GM21737 (cell line): ENCODE measurements around the gene NELFE.
"Not testable (repeated sequence)": the region's sequence is repeated elsewhere in the genome, so short reads cannot be mapped to it uniquely, and the experiment has no call there.

Experiments
- ATAC-seq: cut with Tn5 transposase; IDR thresholded peaks from one replicate; pipeline ENCODE4 v1.9.1; 2021; ENCODE audit warnings: mild to moderate bottlenecking, moderate library complexity; ENCODE audit not compliant: unreplicated experiment

The NELFE gene

DNA sequence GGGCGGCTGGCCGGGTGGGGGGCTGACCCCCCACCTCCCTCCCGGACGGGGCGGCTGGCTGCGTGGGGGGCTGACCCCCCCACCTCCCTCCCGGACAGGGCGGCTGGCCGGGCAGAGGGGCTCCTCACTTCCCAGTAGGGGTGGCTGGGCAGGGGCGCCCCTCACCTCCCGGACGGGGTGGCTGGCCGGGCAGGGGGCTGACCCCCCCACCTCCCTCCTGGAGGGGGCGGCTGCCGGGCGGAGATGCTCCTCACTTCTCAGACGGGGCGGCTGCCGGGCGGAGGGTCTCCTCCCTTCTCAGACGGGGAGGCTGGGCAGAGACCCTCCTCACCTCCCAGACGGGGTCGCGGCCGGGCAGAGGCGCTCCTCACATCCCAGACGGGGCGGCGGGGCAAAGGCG, 17.3 kb upstream of the NELFE start:
- ATAC-seq = not testable (repeated sequence)

DNA sequence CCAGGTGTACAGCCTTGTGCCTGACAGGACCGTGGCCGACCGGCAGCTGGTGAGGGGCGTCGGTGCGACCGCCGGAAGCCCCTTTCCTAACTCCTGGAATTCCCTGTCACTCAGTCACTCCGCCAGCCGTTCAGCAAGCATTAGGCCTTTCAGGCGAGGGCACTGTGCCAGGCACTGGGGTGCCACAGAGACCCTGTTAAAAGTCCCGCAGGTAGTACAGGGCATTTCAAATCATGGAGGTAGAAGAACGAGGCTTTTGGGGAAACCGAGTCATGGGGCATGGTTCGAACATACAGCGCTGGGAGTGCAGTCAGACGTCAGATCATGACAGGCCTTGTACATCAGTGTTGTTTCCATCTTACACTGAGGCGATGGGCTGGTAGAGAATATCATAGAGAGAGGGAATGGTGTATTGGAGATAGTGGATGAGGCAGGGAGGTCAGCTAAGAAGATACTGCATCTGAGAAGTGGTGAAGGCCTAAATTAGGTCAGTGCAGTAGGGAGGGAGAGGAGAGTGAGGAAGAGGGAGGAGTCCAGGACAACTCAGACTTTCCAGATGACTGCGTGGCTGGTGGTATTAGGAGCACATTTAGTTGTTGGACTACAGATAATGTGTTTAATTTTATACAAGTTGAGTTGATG, 14.1 kb upstream of the NELFE start:
- ATAC-seq = no peak

DNA sequence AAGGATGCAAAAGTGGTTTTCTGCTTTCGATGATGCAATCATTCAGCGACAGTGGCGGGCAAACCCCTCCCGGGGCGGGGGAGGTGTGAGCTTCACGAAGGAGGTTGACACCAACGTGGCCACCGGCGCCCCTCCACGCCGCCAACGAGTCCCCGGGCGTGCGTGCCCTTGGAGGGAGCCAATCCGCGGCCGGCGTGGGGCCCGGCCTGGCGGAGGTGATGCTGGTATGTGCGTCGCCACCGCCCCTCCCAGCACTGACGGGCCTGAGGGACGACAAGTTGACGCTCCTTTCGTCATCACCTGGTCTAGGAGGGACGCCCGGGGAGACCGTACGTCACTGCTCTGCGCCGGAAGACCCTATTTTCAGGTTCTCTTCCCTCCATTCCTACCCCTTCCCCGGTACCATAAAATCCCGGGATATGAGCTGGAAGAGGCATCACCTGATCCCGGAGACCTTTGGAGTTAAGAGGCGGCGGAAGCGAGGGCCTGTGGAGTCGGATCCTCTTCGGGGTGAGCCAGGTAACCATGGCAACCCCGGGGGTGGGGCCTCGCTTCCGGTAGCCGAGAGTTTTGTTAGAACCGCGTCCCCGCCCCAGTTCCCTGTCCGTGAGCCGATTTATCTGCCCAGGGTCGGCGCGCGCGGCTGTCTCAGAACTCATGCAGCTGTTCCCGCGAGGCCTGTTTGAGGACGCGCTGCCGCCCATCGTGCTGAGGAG, 13.4 kb upstream of the NELFE start, which contains the start of gene DXO:
Gene DXO (minus strand): TSS at position 146 of the 716 bp plus-strand sequence. CDS start 463 bp downstream, outside the sequence.
- ATAC-seq = peak; percentile 79

DNA sequence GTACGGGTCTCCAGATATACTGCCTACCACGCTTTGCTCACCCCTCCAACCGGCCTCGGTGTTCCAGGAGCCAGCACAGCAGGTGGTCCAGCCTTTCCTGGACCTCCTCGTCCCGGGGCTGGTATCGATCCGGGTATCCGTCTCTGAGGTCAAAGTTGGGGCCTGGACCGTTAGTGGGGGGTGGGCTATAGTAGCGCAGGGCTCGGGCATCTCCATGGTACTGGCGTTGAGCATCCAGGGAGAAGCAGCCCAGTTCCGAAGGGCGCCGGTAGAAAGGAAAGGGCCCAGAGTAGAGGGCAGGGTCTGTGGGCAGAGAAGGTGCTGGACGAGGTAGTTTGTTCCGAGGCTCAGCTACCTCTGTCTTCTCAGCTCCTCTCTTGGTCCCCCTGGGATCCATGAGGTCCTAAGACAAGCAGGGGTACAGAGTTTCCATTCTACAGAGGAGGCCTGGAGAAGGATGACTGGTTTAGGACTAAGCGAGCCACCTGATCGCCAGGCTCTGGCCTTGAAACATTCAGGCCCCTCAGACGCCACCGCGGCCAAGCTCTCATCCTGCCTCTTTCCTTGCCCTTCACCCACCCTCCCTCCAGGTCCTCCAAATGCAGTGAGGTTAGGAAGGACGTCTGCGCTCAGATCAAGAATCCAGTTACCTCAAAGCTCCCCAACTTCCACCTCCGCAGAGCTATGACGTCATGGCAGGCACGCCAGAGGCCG, 12.7 kb upstream of the NELFE start:
- no peak for ATAC-seq

DNA sequence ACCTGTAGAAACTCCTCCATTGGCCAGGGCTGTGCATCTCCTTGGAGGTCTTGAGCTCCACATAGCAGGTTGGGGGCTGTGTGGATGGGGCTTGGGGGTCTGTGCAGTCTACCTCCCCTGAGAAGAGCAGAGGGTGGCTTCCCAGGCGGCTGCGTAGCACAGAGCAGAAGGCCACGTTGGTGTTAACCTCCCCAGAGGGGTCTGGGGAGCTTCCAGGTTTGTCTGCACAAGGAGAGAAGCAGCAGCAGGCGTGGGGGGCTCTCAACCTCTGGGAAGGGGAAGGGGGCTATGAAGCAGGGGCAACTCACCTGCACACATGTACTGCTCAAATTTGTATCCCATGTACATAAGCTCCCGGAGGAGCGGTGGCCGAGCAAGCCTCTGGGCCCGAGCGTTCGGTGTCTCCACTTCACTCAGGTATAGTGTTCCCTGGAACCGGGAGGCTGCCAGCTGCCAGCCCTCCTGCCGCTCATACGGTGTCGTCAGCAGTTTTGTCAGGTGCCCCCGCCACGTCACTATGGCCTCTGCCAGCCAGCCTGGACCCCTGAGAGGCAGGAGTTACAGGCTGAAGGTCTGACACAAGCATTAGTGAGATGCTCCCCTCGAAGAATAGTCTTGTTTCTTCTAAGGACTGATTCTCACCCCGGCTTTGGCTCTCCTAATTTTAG, 12.0 kb upstream of the NELFE start:
- ATAC-seq = no peak

DNA sequence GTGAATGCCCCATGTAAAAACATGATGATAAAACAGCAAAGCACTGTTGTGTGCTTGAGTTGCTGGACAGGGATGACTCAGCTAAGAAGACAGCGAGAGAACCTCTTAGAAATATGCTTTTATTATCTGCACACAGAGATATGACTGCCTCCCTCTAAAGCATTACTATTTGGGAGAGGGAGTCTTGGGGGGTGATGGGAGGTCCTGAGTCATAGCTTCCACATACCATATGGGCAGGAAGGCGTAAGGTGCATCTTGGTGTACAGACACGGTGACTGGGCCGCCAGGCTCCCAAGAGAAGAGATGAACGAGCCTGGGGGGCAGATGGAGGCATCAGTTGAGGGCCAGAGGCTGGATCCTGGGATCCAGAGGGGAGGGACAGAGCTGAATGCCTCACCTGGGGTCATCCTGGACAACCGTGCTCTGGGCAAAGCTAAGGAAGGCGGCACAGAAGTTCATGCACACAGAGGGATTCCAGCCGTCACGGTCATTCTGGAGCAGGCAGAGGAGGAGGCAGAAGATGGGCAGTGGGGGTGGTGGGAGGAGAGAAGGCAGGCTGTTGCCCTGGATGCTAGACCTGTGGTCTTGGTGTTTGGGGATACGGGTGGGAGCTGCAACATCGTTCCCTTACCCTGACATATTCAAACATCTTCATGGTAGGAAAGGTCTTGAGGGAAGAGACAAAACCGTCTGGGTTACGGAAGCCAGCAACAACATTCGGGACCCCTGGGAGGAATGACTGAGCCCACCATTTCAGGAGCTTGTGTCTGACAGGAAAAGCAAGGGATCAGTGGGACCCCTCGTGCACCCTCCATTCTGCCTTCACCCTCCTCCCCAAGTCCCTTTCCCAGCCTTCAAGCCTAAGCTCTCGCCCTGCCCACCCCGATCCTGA, 11.2 kb upstream of the NELFE start:
- no peak for ATAC-seq

DNA sequence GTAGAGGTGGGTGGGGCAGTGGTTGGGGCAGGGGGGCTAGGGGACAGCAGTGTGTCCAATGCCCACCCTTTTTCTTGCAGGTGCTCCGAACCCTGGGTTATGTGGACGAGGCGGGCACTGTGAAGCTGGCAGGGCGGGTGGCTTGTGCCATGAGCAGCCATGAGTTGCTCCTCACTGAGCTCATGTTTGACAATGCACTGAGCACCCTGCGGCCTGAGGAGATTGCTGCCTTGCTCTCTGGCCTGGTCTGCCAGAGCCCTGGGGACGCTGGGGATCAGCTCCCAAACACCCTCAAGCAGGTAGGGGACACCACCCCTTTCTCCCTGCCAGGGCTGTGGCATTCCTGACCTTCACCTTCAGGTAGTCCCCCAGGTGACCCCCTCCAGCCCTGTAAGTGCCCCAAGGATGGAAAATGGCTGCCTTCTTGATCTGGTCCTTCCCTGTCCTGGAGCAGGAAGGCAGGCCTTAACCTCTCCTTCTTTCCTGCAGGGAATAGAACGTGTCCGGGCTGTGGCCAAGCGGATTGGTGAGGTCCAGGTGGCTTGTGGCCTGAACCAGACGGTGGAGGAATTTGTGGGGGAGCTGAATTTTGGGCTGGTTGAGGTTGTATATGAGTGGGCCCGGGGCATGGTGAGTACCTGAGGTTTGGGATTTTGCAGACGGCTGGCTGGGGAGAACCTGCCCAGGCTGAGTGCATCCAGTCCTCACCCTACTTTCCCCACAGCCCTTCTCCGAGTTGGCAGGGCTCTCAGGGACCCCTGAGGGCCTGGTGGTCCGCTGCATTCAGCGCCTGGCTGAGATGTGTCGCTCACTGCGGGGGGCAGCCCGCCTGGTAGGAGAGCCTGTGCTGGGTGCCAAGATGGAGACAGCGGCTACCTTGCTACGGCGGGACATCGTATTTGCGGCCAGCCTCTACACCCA, 10.3 kb upstream of the NELFE start:
- ATAC-seq = no peak

DNA sequence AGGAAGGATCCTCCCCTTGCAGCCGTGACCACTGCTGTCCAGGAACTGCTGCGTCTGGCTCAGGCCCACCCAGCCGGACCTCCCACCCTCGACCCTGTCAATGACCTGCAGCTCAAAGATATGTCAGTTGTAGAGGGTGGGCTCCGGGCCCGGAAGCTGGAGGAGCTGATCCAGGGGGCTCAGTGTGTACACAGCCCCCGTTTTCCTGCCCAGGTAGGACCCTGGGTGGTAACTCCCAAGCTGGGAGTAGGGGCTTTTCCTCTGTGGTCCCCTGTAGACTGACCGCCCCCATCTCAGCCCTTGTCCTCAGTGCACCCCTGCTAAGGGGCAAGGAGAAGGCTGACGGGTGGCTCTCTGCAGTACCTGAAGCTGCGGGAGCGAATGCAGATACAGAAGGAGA, 9.6 kb upstream of the NELFE start:
- ATAC-seq = no peak

DNA sequence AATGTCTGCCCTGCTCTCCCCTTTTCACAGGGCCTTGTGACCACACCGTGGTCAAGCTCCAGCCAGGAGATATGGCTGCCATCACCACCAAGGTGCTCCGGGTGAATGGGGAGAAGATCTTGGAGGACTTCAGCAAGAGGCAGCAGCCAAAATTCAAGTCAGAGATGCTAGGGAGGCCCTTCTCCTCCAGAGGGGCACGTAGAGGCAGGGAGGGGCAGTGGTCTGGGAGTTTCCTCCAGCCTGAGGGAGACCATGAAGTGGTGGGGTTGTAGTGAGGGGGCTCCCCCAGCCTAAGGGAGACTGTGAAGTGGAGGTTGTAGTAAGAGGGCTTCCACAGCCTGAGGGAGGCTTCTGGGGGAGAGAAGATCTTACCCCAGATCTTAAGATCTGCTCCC, 9.2 kb upstream of the NELFE start:
- no peak for ATAC-seq

DNA sequence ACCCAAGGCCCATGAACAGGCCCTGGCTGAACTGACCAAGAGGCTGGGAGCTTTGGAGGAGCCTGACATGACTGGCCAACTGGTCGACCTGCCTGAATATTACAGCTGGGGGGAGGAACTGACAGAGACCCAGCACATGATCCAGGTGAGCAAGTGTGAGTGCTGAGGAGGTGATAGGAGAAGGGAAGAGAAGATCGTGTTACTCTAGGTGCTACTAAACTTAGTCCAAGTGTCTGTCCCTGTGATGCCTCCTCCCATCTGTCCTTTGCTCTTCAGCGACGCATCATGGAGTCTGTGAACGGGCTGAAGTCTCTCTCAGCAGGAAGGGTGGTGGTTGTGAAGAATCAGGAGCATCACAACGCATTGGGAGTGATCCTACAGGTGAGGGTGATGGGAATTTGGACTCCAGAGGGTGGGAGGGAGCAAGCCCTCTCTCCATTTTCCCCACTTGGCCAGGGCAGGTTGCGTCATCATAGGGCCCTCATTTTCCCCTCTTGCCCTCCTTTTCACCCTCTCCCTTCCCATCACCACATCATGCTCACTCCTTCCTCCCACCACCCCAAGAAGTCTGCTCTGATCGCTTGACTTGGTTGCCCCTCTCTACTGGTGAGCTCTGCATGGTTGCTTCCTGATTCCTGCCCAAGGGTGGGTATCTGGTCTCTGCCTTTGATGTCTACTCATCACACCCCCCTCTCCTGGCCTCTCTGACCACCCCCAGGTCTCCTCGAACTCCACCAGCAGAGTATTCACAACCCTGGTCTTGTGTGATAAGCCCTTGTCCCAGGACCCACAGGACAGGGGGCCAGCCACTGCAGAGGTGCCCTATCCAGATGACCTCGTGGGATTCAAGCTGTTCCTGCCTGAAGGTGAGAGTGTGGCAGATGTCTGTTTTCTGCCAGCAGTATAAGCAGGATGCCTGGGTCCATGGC, 8.5 kb upstream of the NELFE start:
- ATAC-seq = no peak

DNA sequence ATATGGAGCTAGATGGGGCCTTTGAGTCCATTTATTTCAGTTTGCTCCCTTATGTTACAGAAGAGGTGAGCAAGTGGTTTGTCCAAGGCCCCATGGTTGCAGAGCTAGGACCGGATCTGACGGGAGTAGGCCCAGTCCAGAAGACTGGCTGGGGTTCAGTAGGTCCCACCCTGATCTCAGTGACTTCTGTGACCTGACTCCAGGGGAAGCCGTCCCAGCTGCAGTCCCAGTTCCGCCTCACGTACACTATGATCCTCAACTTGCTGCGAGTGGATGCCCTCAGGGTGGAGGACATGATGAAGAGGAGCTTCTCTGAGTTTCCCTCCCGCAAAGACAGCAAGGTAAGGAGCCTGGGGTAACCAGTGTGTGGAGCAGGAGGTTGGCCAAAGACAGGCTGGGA, 7.7 kb upstream of the NELFE start:
- ATAC-seq = no peak

DNA sequence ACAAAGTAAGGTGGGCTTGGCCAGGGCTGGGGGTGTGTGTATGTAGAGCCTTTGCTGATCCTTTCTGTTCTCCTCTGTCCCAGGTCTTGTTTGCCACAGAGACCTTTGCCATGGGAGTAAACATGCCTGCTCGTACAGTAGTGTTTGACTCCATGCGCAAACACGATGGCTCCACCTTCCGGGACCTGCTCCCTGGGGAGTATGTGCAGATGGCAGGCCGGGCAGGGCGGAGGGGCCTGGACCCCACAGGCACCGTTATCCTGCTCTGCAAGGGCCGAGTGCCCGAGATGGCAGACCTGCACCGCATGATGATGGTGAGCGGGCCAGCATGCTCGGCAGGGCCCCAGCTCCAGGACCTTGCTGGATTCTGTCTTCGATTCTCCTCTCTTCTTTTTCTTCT, 6.9 kb upstream of the NELFE start:
- ATAC-seq = no peak

DNA sequence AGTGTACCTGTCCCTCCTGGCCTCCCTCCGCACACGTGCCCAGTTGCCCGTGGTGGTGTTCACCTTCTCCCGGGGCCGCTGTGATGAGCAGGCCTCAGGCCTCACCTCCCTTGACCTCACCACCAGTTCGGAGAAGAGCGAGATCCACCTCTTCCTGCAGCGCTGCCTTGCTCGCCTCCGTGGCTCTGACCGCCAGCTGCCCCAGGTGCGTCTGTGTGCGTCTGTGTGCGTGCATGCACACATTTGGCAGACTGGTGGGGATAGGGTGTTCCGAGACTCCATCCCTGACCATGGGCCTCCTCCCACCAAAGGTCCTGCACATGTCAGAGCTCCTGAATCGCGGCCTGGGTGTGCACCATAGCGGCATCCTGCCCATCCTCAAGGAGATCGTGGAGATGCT, 5.2 kb upstream of the NELFE start:
- no peak for ATAC-seq

DNA sequence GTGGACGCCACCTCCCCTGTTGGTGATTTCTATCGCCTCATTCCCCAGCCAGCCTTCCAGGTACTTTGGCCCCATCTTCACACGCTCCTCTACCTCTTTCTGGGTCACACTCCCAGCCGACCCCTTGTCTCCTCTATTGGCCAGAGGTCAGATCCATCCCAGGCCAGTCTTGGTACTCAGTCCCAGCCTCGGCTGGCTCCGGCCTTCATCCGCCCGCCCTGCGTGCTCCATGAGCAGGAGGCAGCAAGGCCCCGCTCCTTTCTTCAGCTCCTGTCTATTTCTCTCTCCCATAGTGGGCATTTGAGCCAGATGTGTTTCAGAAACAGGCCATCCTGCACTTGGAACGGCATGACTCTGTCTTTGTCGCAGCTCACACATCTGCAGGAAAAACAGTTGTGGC, 2.8 kb upstream of the NELFE start:
- no peak for ATAC-seq

DNA sequence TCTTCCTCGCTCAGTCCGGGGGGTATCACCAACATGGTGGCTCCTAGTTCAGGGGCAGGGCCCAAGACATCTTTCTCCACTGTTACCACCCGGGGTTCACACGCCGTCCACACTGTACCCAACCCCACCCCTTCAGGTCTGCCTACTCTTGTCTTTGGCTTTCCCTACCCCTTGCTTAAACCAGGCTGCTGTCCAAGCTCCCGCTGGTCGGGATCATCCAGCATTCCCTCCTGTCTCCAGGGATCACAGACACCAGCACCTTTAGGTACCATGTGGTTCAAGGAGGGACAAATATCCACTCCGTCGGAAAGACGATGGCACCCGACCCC, 395 bp downstream of the NELFE start:
- ATAC-seq = no peak

DNA sequence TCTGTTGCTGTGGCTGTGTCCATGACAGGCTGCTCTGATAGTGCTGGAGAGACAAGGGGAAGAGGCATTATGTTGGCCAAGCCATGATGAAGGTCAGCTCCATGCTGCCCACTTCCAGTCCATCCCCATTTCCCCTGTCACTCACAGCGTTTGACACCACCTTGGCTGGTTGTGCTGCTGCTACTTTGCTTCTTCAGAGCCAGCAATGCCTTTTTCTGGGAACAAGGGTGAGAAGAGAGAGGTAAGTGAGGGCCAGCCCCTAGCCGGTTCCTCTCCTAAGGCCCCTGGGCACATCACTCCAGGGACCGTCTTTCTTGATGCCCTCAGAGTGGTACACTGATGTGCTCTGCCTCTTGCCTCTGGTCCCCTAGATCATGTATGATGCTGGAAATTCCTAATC, 2.0 kb downstream of the NELFE start:
- ATAC-seq = no peak

DNA sequence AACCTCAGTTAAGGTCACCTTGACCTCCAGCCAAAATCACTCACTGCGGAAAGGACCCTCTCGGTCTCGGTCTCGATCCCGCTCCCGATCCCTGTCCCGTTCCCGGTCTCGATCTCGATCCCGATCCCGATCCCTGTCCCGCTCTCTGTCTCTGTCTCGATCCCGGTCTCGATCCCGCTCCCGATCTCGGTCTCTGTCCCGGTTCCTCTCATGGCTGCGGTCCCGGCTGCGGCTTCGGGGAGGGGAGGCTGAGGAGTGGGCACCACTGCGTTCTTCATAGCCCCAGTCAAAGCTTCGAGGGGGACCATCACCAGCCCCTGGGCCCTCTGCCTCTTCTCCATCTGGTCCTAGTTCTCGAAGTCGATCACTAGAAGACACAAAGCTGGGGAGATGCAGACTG, 4.3 kb downstream of the NELFE start:
- ATAC-seq = no peak

DNA sequence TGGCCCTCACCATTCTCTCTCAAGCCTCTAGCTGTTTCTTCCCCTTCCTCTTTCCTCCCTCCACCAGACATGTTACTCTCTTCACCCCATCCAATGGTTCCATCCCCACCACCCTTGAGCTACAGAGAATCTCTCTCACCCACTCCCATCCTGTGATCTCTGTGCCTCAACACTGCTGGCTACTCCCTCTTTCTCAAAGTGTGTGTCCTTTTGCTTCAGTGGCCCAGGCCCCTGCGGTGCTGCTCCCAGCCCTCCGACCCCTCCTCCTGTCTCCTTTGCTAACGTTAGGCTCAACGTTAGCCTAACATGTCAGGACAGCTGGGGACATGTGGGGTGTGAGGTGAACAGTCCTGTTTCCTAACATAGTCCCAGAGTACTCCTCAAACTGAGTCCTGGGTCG, 5.9 kb downstream of the NELFE start:
- ATAC-seq = no peak
